Activated CD4-positive, alpha-beta T cell treated with anti-CD3 and anti-CD28 coated beads, Interleukin-2, Interleukin-6, amounts not matched to agents 100 ng/mL and 50 ng/mL, durations not matched to agents 16 hours and 8 hours (primary cell): ENCODE data around the gene BST2.
"Not testable (repeated sequence)": the region's sequence is repeated elsewhere in the genome, so short reads cannot be mapped to it uniquely, and the experiment has no call there.

Experiments
- DNase-seq: peaks from one replicate; pipeline ENCODE4 v3.0.0-alpha.2; 2020

Gene BST2

GRCh38 chr19:17385878-17386611, 19.4 kb downstream of the BST2 start:
- DNase-seq: peak; percentile 70

GRCh38 chr19:17380426-17381138, 24.8 kb downstream of the BST2 start:
- DNase-seq: no peak

- no peak for DNase-seq
Measured at GRCh38 chr19:17379221-17379631, 26.2 kb downstream of the BST2 start.

GRCh38 chr19:17378271-17378670, 27.2 kb downstream of the BST2 start:
- no peak for DNase-seq

GRCh38 chr19:17376935-17377600, 28.4 kb downstream of the BST2 start, which contains the start of gene PLVAP:
Gene PLVAP, minus strand, starts transcription at chr19:17377342. Its CDS starts 54 bp downstream, at chr19:17377288.
- DNase-seq: no peak

- no peak for DNase-seq
Measured at GRCh38 chr19:17370026-17370587, 35.3 kb downstream of the BST2 start.

GRCh38 chr19:17365361-17365760, 40.1 kb downstream of the BST2 start:
- no peak for DNase-seq

- not testable (repeated sequence) for DNase-seq
Measured at GRCh38 chr19:17363852-17364605, 41.4 kb downstream of the BST2 start.

GRCh38 chr19:17359905-17360800, 45.3 kb downstream of the BST2 start:
- no peak for DNase-seq

GRCh38 chr19:17358395-17358794, 47.0 kb downstream of the BST2 start:
- no peak for DNase-seq

- no peak for DNase-seq
Measured at GRCh38 chr19:17357724-17358123, 47.7 kb downstream of the BST2 start.

GRCh38 chr19:17357078-17357666, 48.3 kb downstream of the BST2 start:
- DNase-seq: no peak

GRCh38 chr19:17353386-17353785, 52.0 kb downstream of the BST2 start:
- DNase-seq: no peak
